SK-N-SH treated with all-trans-retinoic acid at 6 μM for 48 hours (cell line): ENCODE data around the gene PRKG2.

Experiments used
- ATAC-seq: fragments of 200-7000 bp; cut with Tn5 transposase; 3 replicates; pipeline ENCODE4 v1.9.1; 2020; ENCODE audit warnings: mild to moderate bottlenecking, moderate library complexity
- ARNTL ChIP-seq: fragments of 450-650 bp; formaldehyde crosslinking; IDR thresholded peaks from 2 replicates; pipeline ENCODE4 v1.5.0; 2020; ENCODE audit warnings: low read depth, mild to moderate bottlenecking, moderate library complexity, borderline replicate concordance
- BACH2 ChIP-seq: fragments of 250-450 bp; sonication (Bioruptor Pico); IDR thresholded peaks from 2 replicates; pipeline ENCODE4 v1.9.0; 2021; ENCODE audit warnings: mild to moderate bottlenecking, borderline replicate concordance
- CREB5 ChIP-seq: fragments of 250-450 bp; sonication (Bioruptor Pico); IDR thresholded peaks from 2 replicates; pipeline ENCODE4 v1.5.1; 2020; ENCODE audit warnings: low read depth, mild to moderate bottlenecking, moderate library complexity
- CSDC2 ChIP-seq: fragments of 250-450 bp; sonication (Bioruptor Pico); IDR thresholded peaks from 2 replicates; pipeline ENCODE4 v1.5.0; 2020; ENCODE audit warnings: mild to moderate bottlenecking, moderate library complexity
- ESRRG ChIP-seq: fragments of 250-450 bp; sonication (Bioruptor Pico); IDR thresholded peaks from 2 replicates; pipeline ENCODE4 v1.6.1; 2021; ENCODE audit warnings: mild to moderate bottlenecking
- GLIS3 ChIP-seq: fragments of 250-450 bp; sonication (Bioruptor Pico); IDR thresholded peaks from 2 replicates; pipeline ENCODE4 v1.5.0; 2020; ENCODE audit warnings: mild to moderate bottlenecking, moderate library complexity
- ISL1 ChIP-seq: fragments of 250-450 bp; sonication (Bioruptor Pico); IDR thresholded peaks from 2 replicates; pipeline ENCODE4 v2.1.2; 2022; ENCODE audit warnings: mild to moderate bottlenecking, moderate library complexity
- OSR1 ChIP-seq: fragments of 250-450 bp; sonication (Bioruptor Pico); IDR thresholded peaks from 2 replicates; pipeline ENCODE4 v1.8.0; 2022; ENCODE audit warnings: moderate library complexity, mild to moderate bottlenecking, inconsistent platforms
- POU6F1 ChIP-seq: fragments of 250-450 bp; sonication (Bioruptor Pico); IDR thresholded peaks from 2 replicates; pipeline ENCODE4 v1.8.0; 2021; ENCODE audit warnings: low read depth, mild to moderate bottlenecking, moderate library complexity, borderline replicate concordance
- PPARA ChIP-seq: fragments of 250-450 bp; sonication (Bioruptor Pico); IDR thresholded peaks from 2 replicates; pipeline ENCODE4 v1.5.0; 2020; ENCODE audit warnings: mild to moderate bottlenecking, borderline replicate concordance
- RARB ChIP-seq: fragments of 250-450 bp; sonication (Bioruptor Pico); IDR thresholded peaks from 2 replicates; pipeline ENCODE4 v1.8.0; 2021; ENCODE audit warnings: mild to moderate bottlenecking, moderate library complexity
- SNAI2 ChIP-seq: fragments of 250-450 bp; sonication (Bioruptor Pico); IDR thresholded peaks from 2 replicates; pipeline ENCODE4 v1.5.0; 2020; ENCODE audit warnings: mild to moderate bottlenecking, moderate library complexity
- TCF4 ChIP-seq: fragments of 250-450 bp; sonication (Bioruptor Pico); IDR thresholded peaks from 2 replicates; pipeline ENCODE4 v1.8.0; 2021; ENCODE audit warnings: mild to moderate bottlenecking, moderate library complexity, borderline replicate concordance
- TOX ChIP-seq: fragments of 250-450 bp; sonication (Bioruptor Pico); IDR thresholded peaks from 2 replicates; pipeline ENCODE4 v1.8.0; 2021; ENCODE audit warnings: mild to moderate bottlenecking, moderate library complexity, borderline replicate concordance
- TSHZ2 ChIP-seq: fragments of 250-450 bp; sonication (Bioruptor Pico); IDR thresholded peaks from 2 replicates; pipeline ENCODE4 v1.5.0; 2020; ENCODE audit warnings: mild to moderate bottlenecking, moderate library complexity
- ZC3H10 ChIP-seq: fragments of 250-450 bp; sonication (Bioruptor Pico); IDR thresholded peaks from 2 replicates; pipeline ENCODE4 v1.5.1; 2021; ENCODE audit warnings: mild to moderate bottlenecking, moderate library complexity
- ZFP3 ChIP-seq: fragments of 250-450 bp; sonication (Bioruptor Pico); IDR thresholded peaks from 2 replicates; pipeline ENCODE4 v1.5.0; 2020; ENCODE audit warnings: mild to moderate bottlenecking, moderate library complexity
- ZFP30 ChIP-seq: fragments of 450-650 bp; formaldehyde crosslinking; IDR thresholded peaks from 2 replicates; pipeline ENCODE4 v1.5.0; 2022; ENCODE audit warnings: mild to moderate bottlenecking, moderate library complexity
- ZNF565 ChIP-seq: fragments of 450-650 bp; formaldehyde crosslinking; conservative IDR thresholded peaks from 2 replicates; pipeline ENCODE4 v1.5.0; 2020; ENCODE audit warnings: low read depth, mild to moderate bottlenecking, moderate library complexity
- ZNF70 ChIP-seq: fragments of 450-650 bp; formaldehyde crosslinking; IDR thresholded peaks from 2 replicates; pipeline ENCODE4 v1.5.0; 2020; ENCODE audit warnings: mild to moderate bottlenecking, moderate library complexity
- ZNF8 ChIP-seq: fragments of 450-650 bp; formaldehyde crosslinking; IDR thresholded peaks from 2 replicates; pipeline ENCODE4 v1.5.0; 2020; ENCODE audit warnings: mild to moderate bottlenecking, moderate library complexity
- TF ChIP-seq, protein P1 (sequence below): fragments of 250-450 bp; sonication (Bioruptor Pico); IDR thresholded peaks from 2 replicates; pipeline ENCODE4 v1.8.0; 2020; ENCODE audit warnings: mild to moderate bottlenecking, moderate library complexity, borderline replicate concordance
- TF ChIP-seq, protein P2 (sequence below): fragments of 250-450 bp; sonication (Bioruptor Pico); IDR thresholded peaks from 2 replicates; pipeline ENCODE4 v1.5.1; 2021; ENCODE audit warnings: mild to moderate bottlenecking, moderate library complexity

Gene PRKG2

GRCh38 chr4:81137894-81138293 is 77.1 kb downstream of the PRKG2 start:
- no peak for TF ChIP-seq BACH2 (CRISPR knock-in tag)
- TF ChIP-seq GLIS3 (CRISPR knock-in tag): no peak
- TF ChIP-seq ZNF565 (CRISPR knock-in tag): no peak
- TF ChIP-seq OSR1 (CRISPR knock-in tag): no peak
- no peak for TF ChIP-seq TOX
- no peak for TF ChIP-seq ESRRG (CRISPR knock-in tag)
- TF ChIP-seq SNAI2 (CRISPR knock-in tag): no peak
- no peak for TF ChIP-seq CSDC2
- TF ChIP-seq ZC3H10 (CRISPR knock-in tag): no peak
- TF ChIP-seq ARNTL: no peak
- no peak for TF ChIP-seq ZNF70 (CRISPR knock-in tag)
- TF ChIP-seq, protein P1, sequence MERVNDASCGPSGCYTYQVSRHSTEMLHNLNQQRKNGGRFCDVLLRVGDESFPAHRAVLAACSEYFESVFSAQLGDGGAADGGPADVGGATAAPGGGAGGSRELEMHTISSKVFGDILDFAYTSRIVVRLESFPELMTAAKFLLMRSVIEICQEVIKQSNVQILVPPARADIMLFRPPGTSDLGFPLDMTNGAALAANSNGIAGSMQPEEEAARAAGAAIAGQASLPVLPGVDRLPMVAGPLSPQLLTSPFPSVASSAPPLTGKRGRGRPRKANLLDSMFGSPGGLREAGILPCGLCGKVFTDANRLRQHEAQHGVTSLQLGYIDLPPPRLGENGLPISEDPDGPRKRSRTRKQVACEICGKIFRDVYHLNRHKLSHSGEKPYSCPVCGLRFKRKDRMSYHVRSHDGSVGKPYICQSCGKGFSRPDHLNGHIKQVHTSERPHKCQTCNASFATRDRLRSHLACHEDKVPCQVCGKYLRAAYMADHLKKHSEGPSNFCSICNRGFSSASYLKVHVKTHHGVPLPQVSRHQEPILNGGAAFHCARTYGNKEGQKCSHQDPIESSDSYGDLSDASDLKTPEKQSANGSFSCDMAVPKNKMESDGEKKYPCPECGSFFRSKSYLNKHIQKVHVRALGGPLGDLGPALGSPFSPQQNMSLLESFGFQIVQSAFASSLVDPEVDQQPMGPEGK (CRISPR knock-in tag): no peak
- no peak for TF ChIP-seq ZNF8
- no peak for TF ChIP-seq TSHZ2 (CRISPR knock-in tag)
- no peak for TF ChIP-seq TCF4 (CRISPR knock-in tag)
- no peak for TF ChIP-seq ZFP3 (CRISPR knock-in tag)
- TF ChIP-seq, protein P2, sequence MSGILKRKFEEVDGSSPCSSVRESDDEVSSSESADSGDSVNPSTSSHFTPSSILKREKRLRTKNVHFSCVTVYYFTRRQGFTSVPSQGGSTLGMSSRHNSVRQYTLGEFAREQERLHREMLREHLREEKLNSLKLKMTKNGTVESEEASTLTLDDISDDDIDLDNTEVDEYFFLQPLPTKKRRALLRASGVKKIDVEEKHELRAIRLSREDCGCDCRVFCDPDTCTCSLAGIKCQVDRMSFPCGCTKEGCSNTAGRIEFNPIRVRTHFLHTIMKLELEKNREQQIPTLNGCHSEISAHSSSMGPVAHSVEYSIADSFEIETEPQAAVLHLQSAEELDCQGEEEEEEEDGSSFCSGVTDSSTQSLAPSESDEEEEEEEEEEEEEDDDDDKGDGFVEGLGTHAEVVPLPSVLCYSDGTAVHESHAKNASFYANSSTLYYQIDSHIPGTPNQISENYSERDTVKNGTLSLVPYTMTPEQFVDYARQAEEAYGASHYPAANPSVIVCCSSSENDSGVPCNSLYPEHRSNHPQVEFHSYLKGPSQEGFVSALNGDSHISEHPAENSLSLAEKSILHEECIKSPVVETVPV (CRISPR knock-in tag): no peak
- no peak for TF ChIP-seq CREB5 (CRISPR knock-in tag)
- TF ChIP-seq RARB (CRISPR knock-in tag): no peak
- TF ChIP-seq, all 23 proteins: peak for 0
- ATAC-seq: no peak

DNA sequence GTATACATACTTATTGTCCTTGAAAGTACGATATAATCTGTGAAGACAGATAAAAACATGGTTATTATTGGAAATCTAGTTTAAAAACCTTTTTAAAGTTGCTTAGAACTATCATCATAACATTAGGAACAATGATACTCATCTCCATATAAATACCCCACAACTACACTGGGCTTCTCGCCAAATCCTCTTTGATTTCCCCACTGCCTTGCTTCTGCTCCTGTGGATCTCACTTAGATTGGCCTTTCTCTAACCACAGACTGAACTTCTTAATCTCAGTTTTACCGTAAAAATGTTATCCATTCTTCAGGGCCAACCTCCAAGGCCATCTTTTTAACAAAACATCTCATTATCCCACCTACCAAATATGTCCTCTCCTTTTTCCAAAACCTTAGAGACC is 77.6 kb downstream of the PRKG2 start:
- TF ChIP-seq ZFP3 (CRISPR knock-in tag) (no peak), RARB (CRISPR knock-in tag) (no peak), ZNF565 (CRISPR knock-in tag) (no peak), ESRRG (CRISPR knock-in tag) (no peak), PPARA (CRISPR knock-in tag) (no peak), ZNF8 (no peak), TOX (no peak), GLIS3 (CRISPR knock-in tag) (no peak), OSR1 (CRISPR knock-in tag) (no peak), ZNF70 (CRISPR knock-in tag) (no peak), ZFP30 (no peak), ISL1 (CRISPR knock-in tag) (no peak), POU6F1 (no peak), TCF4 (CRISPR knock-in tag) (no peak)
- TF ChIP-seq, protein P2 (CRISPR knock-in tag): no peak
- TF ChIP-seq, protein P1 (CRISPR knock-in tag): no peak
- no peak for ATAC-seq
